HG03108 (cell line): ENCODE data around the gene ACSL3.

Source experiments
- ATAC-seq: cut with Tn5 transposase; IDR thresholded peaks from one replicate; pipeline ENCODE4 v1.9.1; 2021; ENCODE audit warnings: moderate library complexity; ENCODE audit not compliant: unreplicated experiment

Gene ACSL3

GRCh38 chr2:222939208-222939856, 78.5 kb downstream of the ACSL3 start:
- ATAC-seq, result peak; percentile 69

- no peak for ATAC-seq
These were observed 79.1 kb downstream of the ACSL3 start for GRCh38 chr2:222939979-222940378.

GRCh38 chr2:222941510-222942032, 80.7 kb downstream of the ACSL3 start:
- no peak for ATAC-seq

GRCh38 chr2:222942561-222942960, 81.7 kb downstream of the ACSL3 start:
- no peak for ATAC-seq

DNA sequence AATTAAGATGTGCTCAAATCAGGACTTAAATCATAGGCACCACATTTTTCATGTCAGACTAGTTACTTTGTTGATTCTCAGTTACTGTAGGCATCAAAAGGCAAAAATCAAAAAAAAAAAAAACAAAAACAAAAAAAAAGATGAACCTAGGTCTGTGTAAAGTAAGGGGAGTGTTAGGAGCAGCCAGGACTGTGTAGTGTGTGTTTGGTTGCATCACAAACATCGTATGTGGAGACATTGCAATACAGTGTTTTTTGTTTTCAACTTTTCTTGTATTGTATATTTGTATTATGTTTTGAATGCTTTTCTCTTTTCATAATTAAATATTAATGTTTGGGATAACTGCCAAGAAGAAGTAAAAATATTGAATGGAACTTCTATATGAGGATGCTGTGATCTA, 82.1 kb downstream of the ACSL3 start:
- ATAC-seq, result no peak

DNA sequence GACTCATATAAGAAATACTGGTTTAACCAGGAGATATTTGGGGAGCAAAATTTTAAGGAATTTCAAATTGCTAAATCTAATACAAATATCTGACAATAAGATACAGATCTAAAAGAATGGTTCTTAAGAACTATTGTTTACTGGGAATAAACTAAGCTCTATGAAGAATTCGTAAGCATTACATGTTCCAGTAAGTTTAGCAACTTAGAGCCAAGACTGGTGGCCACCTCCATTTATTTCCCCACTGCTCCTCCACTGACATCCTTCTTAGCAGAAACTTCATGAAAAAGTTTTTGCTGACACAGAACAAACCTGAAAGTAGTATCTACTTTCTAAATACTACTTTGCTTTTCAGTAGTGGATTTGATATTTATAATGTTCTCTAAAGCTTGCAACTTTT, 83.0 kb downstream of the ACSL3 start:
- no peak for ATAC-seq

DNA sequence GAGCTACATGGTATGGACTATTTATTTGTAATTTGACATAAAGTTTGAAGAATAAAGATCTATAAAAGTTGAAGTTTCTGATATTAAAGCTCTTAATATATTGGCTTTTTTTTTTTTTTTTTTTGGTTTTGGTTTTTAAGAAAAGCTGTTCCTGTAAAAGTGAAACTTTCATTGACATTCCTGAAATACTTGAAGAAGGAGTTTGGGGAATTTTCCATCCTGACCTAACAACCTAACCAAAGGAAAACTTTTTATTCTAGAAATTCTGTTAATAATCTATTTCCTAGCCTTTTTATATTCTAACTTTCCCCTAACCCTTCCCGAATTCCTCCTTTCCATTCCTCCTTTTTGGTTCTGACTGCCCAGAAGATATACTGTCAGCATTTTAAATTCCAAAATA, 83.7 kb downstream of the ACSL3 start:
- no peak for ATAC-seq

- no peak for ATAC-seq
These were observed 84.3 kb downstream of the ACSL3 start for GRCh38 chr2:222944971-222945740.

DNA sequence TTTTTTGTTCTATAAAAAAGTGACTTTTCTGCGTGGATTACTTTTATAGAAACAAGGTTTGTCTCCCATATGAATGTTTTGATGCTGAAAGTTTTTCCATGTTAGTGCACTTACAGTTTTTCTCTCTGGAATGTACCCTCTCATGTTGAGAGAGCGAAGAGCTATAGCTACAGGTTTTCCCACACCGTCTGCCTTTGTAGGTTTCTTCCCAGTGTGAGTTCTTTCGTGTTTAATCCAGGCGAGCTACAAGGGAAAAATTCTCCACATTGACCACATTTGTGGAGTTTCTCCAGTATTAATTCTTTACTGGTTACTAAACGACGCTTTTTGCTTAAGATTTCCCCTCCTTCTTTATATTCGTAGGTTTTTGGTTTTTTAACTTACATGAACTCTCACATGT, 85.1 kb downstream of the ACSL3 start:
- no peak for ATAC-seq

DNA sequence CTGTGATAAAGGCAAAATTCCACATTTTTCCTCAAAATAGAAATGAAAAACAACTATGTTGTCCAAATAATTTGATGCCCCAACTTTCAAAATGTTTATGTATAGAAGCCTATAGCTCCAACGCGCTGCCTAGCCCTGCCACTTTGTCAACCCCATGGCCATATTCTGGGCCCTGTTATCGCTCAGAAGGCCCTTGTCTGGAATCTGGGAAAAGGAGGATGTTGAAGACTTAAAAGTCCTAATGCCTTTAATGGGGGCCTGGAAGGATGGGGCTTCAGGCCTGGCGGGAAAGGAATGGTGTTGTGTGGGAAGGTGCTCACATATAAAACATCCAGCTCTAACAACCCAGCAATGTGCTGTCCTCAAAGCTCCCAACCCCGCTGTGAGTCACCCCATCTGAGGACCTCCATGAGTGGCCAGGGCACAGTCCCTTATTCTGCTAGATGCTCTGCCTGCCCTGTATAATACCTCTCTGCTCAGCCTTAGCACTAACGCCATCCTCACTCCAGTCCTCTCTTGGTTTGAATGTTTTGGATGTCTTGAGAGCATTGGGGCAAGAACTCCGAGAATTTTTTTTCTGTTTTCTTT, 86.0 kb downstream of the ACSL3 start:
- ATAC-seq, result no peak

GRCh38 chr2:222949073-222949472, 88.2 kb downstream of the ACSL3 start:
- ATAC-seq, result no peak

DNA sequence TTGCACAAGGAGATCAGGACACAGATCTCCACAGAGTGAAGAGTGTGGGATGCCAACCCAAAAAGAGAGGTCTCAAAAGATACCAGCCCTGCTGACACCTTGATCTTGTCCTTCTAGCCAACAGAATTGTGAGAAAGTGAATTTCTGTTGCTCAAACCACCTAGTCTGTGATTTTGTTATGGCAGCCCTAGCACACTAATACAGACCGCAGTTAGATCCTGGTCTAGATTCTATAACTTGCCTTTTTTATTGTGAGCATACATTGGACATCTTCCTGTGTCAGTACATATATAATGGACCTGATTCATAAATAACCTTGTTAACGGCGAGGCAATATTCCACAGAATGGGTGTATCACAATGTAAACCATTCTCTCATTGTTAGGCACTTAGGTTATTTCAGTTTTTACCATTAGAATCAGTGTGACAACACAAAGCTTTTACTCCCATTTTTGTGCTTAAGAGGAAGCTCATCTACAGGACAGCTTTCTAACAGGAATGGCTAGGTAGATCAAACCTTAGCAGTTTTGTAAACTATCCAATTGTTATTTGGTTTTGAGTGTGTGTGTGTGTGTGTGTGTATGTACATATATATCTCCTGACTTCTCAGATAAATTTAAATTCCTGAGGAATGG, 89.0 kb downstream of the ACSL3 start:
- no peak for ATAC-seq

GRCh38 chr2:222950638-222951285, 89.9 kb downstream of the ACSL3 start:
- ATAC-seq, result no peak

GRCh38 chr2:222952204-222952603, 91.4 kb downstream of the ACSL3 start:
- ATAC-seq, result no peak

- ATAC-seq, result no peak
These were observed 94.2 kb downstream of the ACSL3 start for GRCh38 chr2:222955008-222955407.

DNA sequence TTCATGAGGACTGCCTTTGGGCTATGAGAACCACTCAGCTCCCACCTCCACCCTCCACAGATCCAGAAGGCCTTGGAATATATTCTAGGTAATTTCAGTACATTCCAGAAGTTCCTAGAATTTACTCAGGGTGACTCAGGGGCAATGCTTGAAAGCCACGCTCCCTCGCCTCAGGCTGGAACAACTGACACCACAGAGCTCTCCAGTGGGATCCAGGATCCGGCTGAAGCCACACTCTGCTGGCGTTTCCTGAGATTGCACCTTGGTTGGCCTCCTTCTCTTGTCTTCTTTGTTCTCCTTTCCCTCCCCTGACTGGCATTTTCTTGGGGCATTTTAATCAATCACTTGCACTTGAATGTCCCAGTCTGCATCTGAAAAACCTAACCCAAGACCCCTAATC, 98.5 kb downstream of the ACSL3 start:
- ATAC-seq, result no peak

DNA sequence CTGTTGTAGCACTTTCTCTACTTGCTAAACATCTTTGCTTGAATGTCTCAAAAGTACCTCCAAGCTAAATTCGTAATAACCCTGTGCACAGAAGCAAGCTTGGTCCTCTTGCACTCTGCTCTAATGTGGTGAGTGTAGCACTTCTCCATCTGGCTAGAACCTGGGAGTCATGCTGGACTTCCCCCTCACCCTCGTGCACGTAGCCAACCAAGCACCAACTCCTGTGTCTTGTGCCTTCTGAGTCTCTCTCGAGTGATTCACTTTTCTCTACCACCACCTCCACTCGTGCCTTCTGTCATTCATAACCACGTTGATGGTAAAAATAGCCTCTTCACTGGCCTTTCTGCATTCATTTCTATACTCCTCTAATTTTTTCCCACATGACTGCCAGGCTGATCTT, 99.3 kb downstream of the ACSL3 start:
- peak; percentile 94 for ATAC-seq

DNA sequence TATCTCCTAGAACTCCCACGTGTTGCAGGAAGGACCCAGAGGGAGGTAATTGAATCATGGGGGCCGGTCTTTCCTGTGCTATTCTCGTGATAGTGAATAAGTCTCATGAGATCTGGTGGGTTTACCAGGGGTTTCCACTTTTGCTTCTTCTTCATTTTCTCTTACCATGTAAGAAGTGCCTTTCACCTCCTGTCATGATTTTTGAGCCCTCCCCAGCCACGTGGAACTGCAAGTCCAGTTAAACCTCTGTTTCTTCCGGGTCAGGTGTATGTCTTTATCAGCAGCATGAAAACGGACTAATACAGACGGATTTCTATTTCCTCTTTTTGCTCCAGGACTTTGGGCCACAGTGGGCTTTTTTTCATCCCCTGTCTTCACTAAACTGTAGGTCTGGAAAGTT, 102.8 kb downstream of the ACSL3 start:
- no peak for ATAC-seq

- no peak for ATAC-seq
These were observed 103.7 kb downstream of the ACSL3 start for GRCh38 chr2:222964376-222965031.

DNA sequence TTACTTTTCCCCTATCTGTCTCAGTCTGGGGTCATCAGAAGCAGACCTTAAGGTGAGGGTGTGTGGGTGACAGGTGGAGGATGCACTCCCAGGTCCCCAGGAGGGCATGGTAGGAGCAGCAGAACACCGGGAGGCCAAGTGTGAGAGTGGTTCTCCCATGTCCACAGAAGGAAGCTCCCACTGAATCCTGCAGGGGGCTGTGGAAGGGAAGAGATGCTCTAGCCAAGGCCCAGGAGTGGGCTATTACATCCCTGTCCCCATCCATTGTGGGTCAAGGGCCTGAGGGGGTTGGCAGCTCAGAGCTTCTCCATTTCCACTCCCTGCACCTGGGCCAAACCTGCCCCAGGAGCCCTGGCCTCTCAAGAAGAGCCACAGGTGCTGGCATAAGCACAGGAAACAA, 104.7 kb downstream of the ACSL3 start:
- no peak for ATAC-seq
